ENCODE measurements around the gene KDM8. TPM values are rescaled to one million over a fixed set of nuclear protein-coding genes. Genes with fewer than 3 reads are reported as not detected.

KDM8 gene
- total RNA-seq (2014; rRNA removed; shearing (Covaris generic)) = 1.2 and 2.3 TPM in 2 replicates
- 2.9 and 11.4 TPM in 2 replicates for polyA plus RNA-seq (2014; cell fraction: nucleus; rRNA removed)

GRCh38 chr16:27203507-27204311 lies at the start of gene KDM8:
KDM8 (plus strand) TSS chr16:27203526; CDS start chr16:27210124, 6,598 bp downstream.
- peak; percentile 99 for DNase-seq (ENCODE audit: extremely low read depth, low read depth)

GRCh38 chr16:27154705-27155521 lies 48.4 kb upstream of the KDM8 start:
- peak; percentile 31 for DNase-seq (ENCODE audit: extremely low read depth, low read depth)

GRCh38 chr16:27156579-27156978 lies 46.7 kb upstream of the KDM8 start:
- no peak for DNase-seq (ENCODE audit: extremely low read depth, low read depth)

GRCh38 chr16:27161398-27161797 lies 41.9 kb upstream of the KDM8 start:
- no peak for DNase-seq (ENCODE audit: extremely low read depth, low read depth)

GRCh38 chr16:27164352-27164751 lies 39.0 kb upstream of the KDM8 start:
- no peak for DNase-seq (ENCODE audit: extremely low read depth, low read depth)

GRCh38 chr16:27165576-27165975 lies 37.8 kb upstream of the KDM8 start:
- DNase-seq (ENCODE audit: extremely low read depth, low read depth) = no peak

GRCh38 chr16:27168790-27169189 lies 34.5 kb upstream of the KDM8 start:
- DNase-seq (ENCODE audit: extremely low read depth, low read depth) = no peak

GRCh38 chr16:27169511-27170071 lies 33.7 kb upstream of the KDM8 start:
- DNase-seq (ENCODE audit: extremely low read depth, low read depth) = peak; percentile 30

- DNase-seq (ENCODE audit: extremely low read depth, low read depth) = no peak
These were observed 31.7 kb upstream of the KDM8 start for GRCh38 chr16:27171584-27171983.

- DNase-seq (ENCODE audit: extremely low read depth, low read depth) = no peak
These were observed 29.3 kb upstream of the KDM8 start for GRCh38 chr16:27174007-27174406.

GRCh38 chr16:27174798-27175197 lies 28.5 kb upstream of the KDM8 start:
- DNase-seq (ENCODE audit: extremely low read depth, low read depth) = peak; percentile 6

GRCh38 chr16:27175888-27176287 lies 27.4 kb upstream of the KDM8 start:
- no peak for DNase-seq (ENCODE audit: extremely low read depth, low read depth)

GRCh38 chr16:27177031-27177774 lies 26.1 kb upstream of the KDM8 start:
- no peak for DNase-seq (ENCODE audit: extremely low read depth, low read depth)

GRCh38 chr16:27179500-27180072 lies 23.7 kb upstream of the KDM8 start:
- DNase-seq (ENCODE audit: extremely low read depth, low read depth) = peak; percentile 54

- DNase-seq (ENCODE audit: extremely low read depth, low read depth) = no peak
These were observed 22.1 kb upstream of the KDM8 start for GRCh38 chr16:27181019-27181790.

GRCh38 chr16:27182906-27183405 lies 20.4 kb upstream of the KDM8 start:
- DNase-seq (ENCODE audit: extremely low read depth, low read depth) = no peak

GRCh38 chr16:27185776-27186130 lies 17.6 kb upstream of the KDM8 start:
- no peak for DNase-seq (ENCODE audit: extremely low read depth, low read depth)

- no peak for DNase-seq (ENCODE audit: extremely low read depth, low read depth)
These were observed 14.7 kb upstream of the KDM8 start for GRCh38 chr16:27188633-27189032.

GRCh38 chr16:27189335-27189972 lies 13.9 kb upstream of the KDM8 start:
- no peak for DNase-seq (ENCODE audit: extremely low read depth, low read depth)
